ENCODE measurements around the gene FAM107B.

The FAM107B gene

DNA sequence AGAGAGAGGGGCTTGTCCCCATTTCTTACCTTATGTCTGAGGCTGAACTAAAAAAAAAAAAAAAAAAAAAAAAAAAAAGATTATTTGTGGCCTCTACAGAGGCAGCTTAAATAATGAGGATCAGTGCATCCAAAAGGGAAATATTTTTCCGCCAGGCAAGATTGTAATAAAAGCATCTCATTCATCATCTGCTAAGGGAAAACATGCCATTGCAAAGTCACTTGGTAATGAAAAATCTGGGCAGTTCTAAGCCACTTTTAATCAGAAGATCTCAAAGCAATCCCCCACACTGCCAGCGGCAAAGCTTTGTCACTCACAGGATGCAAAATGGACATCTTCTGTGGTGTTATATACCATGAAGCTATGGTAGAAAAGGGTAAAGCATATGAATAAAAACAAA lies 3.8 kb downstream of the FAM107B start:
- no peak overlapping the region for H3K4me3 ChIP-seq (ENCODE audit: control insufficient read depth, low read depth, low read length)
- TF ChIP-seq, protein P1, sequence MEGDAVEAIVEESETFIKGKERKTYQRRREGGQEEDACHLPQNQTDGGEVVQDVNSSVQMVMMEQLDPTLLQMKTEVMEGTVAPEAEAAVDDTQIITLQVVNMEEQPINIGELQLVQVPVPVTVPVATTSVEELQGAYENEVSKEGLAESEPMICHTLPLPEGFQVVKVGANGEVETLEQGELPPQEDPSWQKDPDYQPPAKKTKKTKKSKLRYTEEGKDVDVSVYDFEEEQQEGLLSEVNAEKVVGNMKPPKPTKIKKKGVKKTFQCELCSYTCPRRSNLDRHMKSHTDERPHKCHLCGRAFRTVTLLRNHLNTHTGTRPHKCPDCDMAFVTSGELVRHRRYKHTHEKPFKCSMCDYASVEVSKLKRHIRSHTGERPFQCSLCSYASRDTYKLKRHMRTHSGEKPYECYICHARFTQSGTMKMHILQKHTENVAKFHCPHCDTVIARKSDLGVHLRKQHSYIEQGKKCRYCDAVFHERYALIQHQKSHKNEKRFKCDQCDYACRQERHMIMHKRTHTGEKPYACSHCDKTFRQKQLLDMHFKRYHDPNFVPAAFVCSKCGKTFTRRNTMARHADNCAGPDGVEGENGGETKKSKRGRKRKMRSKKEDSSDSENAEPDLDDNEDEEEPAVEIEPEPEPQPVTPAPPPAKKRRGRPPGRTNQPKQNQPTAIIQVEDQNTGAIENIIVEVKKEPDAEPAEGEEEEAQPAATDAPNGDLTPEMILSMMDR (conservative IDR thresholded peaks at IDR 0.05; ENCODE audit: control insufficient read depth, insufficient read depth, low read depth, low read length) = no peak

GRCh38 chr10:14761372-14761771 lies 13.3 kb downstream of the FAM107B start:
- TF ChIP-seq, protein P1 (conservative IDR thresholded peaks at IDR 0.05; ENCODE audit: control insufficient read depth, insufficient read depth, low read depth, low read length) = no peak
- no peak overlapping the region for H3K4me3 ChIP-seq (ENCODE audit: control insufficient read depth, low read depth, low read length)
- no peak for DNase-seq (ENCODE audit: low read depth)

More for the DNA sequence above, 3.8 kb downstream of the FAM107B start:
- DNase-seq (ENCODE audit: low read depth) = no peak

DNA sequence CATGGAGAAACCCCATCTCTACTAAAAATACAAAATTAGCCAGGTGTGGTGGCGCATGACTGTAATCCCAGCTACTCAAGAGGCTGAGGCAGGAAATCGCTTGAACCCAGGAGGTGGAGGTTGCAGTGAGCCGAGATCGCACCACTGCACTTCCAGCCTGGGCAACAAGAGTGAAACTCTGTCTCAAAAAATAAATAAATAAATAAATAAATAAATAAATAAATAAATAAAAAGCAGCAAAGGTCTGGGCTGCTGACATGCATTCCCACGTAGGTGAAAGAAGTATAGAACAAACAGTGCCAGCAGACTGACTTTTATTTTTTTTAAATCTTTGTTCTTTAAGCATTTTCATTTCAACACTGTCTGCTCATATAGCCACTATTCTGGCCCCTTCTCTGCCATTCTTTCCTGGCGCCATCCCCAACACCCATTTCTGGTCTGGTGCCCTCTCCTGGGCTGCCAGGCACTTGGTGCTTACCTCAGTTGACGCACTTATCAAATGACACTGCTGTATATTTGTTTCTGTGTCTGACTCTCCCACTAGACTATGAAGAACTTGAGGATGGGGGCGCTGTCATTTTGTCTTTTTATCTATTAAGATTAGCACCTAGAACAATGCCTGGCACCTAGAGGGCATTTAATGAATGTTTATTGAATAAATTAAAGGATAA lies 15.6 kb downstream of the FAM107B start:
- TF ChIP-seq, protein P1 (conservative IDR thresholded peaks at IDR 0.05; ENCODE audit: control insufficient read depth, insufficient read depth, low read depth, low read length) = no peak
- H3K4me3 ChIP-seq (ENCODE audit: control insufficient read depth, low read depth, low read length) = no peak overlapping the region
- DNase-seq (ENCODE audit: low read depth) = no peak

- H3K4me3 ChIP-seq (ENCODE audit: control insufficient read depth, low read depth, low read length) = no peak overlapping the region
- no peak for DNase-seq (ENCODE audit: low read depth)
- TF ChIP-seq, protein P1 (conservative IDR thresholded peaks at IDR 0.05; ENCODE audit: control insufficient read depth, insufficient read depth, low read depth, low read length) = no peak
These were observed 16.2 kb downstream of the FAM107B start for GRCh38 chr10:14758451-14758850.

- TF ChIP-seq, protein P1 (conservative IDR thresholded peaks at IDR 0.05; ENCODE audit: control insufficient read depth, insufficient read depth, low read depth, low read length) = no peak
- no peak overlapping the region for H3K4me3 ChIP-seq (ENCODE audit: control insufficient read depth, low read depth, low read length)
- DNase-seq (ENCODE audit: low read depth) = no peak
These were observed 16.7 kb downstream of the FAM107B start for GRCh38 chr10:14757986-14758385.

GRCh38 chr10:14757394-14757793 lies 17.3 kb downstream of the FAM107B start:
- TF ChIP-seq, protein P1 (conservative IDR thresholded peaks at IDR 0.05; ENCODE audit: control insufficient read depth, insufficient read depth, low read depth, low read length) = no peak
- H3K4me3 ChIP-seq (ENCODE audit: control insufficient read depth, low read depth, low read length) = no peak overlapping the region
- DNase-seq (ENCODE audit: low read depth) = no peak

Measured in fibroblast of mammary gland (primary cell).